DMS 273 treated with DMSO at 0.1 percent for 48 hours (cell line): ENCODE data around the gene FAM13A.
"Not testable (repeated sequence)": the region's sequence is repeated elsewhere in the genome, so short reads cannot be mapped to it uniquely, and the experiment has no call there.

Experiments
- DNase-seq: peaks from one replicate; lab custom pipeline; 2025; lab: John Stamatoyannopoulos, UW

Gene FAM13A

GRCh38 chr4:88900432-88900831 lies 156.6 kb downstream of the FAM13A start:
- DNase-seq = no peak

DNA sequence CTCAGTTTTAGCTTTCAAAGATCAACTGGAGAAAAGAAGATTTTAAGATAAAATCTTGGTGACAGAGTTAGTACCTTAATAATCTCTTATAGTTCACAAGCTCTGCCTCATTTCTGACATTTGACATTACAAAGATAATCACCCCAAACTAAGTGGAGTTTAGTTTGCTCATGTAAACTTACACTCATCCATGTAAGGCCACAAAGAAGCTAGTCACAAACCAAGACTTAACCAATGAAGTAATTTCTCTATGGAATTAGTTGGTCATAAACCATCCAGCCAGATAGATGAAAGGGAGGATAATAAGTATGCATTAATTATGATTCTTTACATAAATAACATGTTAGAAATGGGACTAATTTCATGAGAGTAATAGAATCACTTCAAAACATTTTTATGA lies 159.2 kb downstream of the FAM13A start:
- DNase-seq = no peak

DNA sequence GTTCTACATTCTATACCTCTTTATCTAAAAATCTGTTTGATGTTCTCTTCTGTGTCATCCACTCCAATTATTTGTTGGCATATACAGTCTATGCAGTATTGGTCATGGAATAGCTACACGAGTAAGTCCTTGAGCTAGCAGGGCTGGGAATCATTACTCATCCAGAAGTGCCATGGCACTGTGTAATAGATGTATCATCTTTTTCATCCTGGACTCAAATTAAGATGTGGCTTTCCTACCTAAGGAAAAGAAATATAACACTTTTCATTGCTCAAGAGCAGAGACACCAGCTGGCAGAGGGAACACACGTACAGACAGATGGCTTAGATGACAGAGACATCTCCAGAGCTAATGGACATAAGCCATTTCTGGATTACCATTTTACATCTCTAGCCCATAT lies 159.8 kb downstream of the FAM13A start:
- DNase-seq = no peak

DNA sequence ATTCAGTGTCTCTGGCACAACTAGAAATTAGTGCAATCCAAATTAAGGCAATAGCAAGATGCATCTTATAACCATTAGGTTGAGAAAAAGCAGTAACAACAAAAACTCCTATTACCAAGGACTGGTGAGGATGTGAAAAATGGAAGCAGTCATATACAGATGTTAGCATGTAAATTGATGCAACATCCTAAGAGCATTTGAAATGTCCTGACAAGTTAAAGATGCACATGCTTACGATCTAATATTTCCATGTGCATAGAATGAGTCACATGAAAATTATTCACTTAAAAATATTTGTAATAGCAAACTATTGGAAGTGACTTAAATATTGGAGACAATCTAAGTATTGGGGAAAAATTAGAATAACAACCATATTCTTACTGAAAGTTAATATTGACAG lies 163.0 kb downstream of the FAM13A start:
- DNase-seq = no peak

DNA sequence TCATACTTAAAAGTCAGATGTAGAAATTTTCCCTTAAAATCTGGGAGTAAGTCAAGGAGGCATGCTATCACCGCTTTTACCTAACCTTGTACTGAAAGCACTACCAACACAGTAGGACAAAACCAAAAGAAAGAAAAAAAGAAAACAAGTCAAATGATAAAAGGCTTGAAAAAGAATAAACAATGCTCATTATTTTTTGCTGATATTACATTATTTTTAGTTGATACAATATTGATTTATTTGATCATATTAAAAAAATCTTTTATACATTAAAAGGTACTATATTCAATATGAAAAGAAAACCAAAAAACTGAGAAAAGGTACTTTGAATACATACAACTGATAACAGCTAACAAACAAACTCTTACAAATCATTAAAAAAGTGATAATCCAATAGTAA lies 164.3 kb downstream of the FAM13A start:
- no peak for DNase-seq

DNA sequence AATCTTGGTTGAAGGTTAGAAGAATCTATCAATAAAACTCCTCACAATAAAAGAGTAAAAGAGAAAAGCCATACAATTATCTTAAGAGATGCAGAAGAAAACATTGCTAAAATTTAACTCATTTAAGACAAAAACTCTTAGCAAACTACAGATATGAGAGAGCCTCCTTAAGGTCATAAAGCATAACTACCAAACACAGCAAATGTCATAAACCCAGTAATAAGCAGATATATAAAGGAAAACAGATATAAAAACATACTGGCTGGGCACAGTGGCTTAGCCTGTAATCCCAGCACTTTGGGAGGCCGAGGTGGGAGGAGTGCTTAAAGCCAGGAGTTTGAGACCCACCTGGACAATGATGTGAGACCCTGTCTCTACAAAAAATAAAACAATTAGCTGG lies 165.3 kb downstream of the FAM13A start:
- no peak for DNase-seq

DNA sequence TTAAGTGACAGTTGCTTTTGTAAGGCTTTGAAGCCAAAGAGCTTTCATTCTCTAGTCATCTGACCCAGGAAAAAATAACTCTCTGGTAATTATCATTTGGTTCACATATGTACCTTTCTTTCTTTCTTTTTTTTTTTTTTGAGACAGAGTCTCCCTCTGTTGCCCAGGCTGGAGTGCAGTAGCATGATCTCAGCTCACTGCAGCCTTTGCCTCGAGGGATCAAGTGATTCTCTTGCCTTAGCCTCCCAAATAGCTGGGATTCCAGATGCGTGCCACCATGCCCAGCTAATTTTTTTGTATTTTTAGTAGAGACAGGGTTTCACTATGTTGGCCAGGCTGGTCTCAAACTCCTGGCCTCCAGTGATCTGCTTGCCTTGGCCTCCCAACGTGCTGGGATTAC lies 169.6 kb downstream of the FAM13A start:
- DNase-seq = not testable (repeated sequence)

- DNase-seq = no peak
Measured at GRCh38 chr4:88881227-88881569, 175.8 kb downstream of the FAM13A start.

DNA sequence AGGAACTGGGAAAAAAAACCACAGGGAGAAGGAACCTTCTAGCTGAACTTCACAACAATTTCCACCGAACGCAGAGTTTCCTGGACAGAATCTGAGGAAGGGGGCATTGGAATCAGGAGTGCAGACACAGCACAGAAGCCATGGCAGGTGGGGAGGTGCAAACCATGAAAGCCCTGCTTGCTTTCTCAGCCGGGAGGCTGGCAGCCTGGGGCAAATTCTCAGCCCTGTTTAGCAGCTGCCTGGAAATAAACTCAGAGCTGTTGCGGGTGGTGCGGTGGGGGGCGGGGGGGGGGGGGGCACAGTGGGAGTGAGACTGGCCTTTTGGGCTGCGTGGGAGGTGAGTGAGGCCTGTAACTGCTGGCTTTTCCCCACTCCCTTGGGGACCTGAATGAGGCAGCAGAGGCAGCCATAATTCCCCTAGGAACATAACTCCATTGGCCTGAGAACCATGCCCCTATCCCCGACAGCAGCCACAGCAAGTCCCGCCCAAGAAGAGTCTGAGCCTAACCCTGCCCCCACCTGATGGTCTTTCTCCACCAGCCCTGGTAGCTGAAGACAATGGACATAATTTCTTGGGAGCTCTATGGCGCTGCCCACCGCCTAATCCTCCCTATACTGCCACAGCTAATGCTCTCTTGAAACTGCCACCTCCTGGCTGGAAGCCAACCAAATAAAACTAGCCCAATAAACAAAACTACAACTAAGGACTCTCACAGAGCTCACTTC lies 176.3 kb downstream of the FAM13A start:
- no peak for DNase-seq

- DNase-seq = no peak
Measured at GRCh38 chr4:88879991-88880390, 177.0 kb downstream of the FAM13A start.

- no peak for DNase-seq
Measured at GRCh38 chr4:88878642-88879041, 178.3 kb downstream of the FAM13A start.

DNA sequence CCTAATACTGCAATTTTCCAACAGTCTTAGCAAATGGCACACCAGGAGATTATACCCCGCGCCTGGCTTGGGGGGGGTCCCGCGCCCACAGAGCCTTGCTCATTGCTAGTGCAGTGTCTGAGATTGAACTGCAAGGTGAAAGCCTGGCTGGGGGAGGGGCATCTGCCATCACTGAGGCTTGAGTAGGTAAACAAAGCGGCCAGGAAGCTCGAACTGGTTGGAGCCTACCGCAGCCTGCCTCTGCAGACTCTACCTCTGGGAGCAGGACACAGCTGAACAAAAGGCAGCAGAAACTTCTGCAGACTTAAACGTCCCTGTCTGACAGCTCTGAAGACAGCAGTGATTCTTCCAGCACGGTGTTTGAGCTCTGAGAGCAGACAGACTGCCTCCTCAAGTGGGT lies 186.6 kb downstream of the FAM13A start:
- DNase-seq = no peak

DNA sequence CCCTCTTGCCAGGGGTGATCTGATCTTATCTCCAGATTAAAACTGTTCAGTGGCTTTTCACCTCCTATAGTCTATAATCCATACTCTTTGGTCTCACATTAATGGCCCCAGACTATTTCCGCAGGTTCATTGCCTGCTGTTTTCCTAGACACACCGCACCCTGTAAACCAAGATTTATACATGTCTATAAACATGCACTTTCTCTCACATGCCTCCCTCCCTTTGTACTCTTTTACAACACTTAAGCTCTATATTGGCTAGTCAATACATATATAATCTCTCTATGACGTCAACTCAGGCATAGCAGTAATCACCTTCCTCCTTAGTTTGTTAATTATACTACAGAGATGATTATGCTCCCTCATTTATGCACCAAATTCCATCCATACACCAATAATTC lies 188.5 kb downstream of the FAM13A start:
- no peak for DNase-seq

GRCh38 chr4:88866862-88867550 lies 190.0 kb downstream of the FAM13A start:
- DNase-seq = no peak

DNA sequence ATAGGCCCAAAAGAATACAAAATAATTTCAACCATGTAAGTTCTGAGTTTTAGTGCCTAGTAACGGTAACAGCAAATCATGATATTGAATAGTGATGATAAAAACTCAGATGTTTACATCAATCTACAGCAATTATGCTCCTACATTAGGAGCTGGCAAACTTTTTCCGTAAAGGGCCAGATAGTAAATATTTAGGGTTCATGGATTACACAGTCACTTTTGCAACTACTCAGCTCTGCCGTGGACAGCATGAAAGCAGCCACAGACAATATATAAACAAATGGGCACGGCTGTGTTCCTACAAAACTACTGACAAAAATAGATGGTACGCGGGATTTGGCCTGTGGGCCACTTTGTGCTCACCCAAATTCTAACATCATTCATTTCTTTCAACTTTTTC lies 191.5 kb downstream of the FAM13A start:
- DNase-seq = no peak

- no peak for DNase-seq
Measured at GRCh38 chr4:88865046-88865445, 191.9 kb downstream of the FAM13A start.

DNA sequence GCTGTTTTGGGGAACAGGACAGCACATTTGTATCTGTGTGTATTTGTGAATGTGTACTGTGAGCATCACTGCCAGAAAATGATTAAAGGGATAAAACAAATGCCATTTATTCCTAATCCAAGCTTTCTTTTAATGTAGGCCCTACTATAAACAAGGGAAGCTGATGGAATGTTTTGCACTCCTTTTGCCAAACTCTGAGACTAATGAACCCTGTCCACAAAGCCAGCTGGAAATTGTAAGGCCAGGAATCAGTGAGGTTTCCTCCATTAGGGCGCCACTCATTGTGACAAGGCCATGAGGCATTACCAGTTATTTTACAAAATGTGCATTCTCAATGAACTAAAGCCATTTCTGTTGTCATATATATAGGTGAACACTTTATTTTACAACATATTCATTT lies 196.4 kb downstream of the FAM13A start:
- no peak for DNase-seq

DNA sequence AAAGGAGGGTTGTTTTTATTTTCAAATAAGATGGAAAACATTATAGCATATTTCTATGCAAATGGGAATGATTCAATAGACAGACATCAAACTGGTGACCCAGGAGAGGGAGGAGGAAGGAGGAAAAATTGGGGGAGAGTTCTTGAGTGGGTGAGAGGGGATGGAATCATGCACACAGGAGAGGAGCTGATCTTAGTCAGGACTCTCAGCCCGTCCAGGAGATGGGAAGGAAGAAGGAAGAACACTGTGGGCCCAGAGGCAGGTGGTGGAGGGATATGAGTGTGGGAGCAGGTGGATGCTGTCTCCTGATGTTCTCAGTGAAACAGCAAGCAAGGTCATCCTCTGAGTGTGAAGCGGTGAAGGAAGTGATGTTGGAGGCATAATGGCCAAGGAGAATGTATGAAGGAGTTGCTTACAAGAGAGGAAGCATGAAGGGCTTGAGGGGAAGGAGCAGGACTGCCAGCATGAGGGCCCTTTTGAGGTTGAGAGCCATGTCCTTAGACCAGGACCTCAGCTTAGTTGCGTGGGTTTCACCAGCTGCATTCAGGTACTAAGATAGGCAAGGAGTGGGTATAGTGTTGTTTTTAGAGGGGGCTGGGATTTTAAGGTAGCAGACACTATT lies 197.7 kb downstream of the FAM13A start:
- no peak for DNase-seq

GRCh38 chr4:88858752-88859151 lies 198.2 kb downstream of the FAM13A start:
- no peak for DNase-seq

- no peak for DNase-seq
Measured at GRCh38 chr4:88857588-88857987, 199.4 kb downstream of the FAM13A start.

DNA sequence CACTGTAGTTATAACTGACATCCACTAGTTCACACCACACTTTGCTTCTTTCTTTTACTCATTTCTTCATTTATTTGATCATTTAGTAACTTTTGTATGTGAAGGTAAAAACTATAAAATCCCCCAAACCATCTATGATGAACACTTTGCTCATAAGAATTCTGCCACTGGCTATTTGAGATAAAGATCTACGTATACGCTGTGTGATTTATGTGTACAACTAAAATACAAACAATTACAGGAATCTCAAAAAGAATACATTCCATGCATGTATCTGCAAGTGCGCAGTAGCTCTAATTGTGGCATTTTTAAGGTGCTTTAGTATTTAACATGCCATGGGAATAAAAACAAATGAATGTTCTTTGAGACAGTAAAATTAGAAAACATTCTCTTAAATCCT lies 202.5 kb downstream of the FAM13A start:
- no peak for DNase-seq

DNA sequence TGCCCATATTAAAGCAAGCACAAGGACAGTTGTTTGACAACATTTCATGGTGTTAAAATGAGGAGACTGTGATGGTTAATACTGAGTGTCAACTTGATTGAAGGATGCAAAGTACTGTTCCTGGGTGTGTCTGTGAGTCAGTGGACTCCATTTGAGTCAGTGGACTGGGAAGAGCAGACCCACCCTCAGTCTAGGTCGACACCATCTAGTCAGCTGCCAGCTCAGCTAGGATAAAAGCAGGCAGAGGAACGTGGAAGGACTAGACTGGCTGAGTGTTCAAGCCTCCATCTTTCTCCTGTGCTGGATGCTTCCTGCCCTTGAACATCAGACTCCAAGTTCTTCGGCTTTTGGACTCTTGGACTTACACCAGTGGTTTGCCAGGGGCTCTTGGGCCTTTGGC lies 203.4 kb downstream of the FAM13A start:
- DNase-seq = not testable (repeated sequence)

DNA sequence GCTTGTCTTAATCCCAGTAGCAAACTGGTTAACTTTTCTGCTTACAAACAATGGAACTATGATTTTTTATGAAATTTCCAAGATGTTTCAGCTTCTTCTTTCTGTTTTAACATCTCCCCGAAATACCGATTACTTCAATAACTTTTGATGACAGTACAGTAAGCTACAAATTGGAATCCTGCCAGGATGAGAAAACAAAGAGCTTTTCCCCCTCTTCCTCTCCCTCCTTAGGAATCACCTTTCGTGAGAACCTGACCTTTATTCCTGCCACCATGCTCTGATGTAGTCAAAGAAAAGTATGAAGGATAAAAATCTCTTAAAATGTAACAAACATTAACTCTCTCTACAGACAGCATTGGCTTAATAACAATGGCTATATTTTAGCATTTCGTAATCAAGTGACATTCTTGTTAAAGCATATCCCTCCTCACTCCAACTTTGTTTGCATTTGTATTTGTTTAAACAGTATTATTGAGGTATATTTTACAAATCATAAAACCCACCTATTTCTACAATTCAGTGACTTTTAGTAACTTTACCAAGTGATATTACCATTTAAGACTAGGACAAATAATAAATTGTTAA lies 210.7 kb downstream of the FAM13A start:
- DNase-seq = no peak
